Heart left ventricle (tissue), 13 donors: Measurements from ENCODE around the gene EHD2.

Source experiments
- CTCF ChIP-seq, 12 donors: fragments of 200-600 bp; sonication (generic) in 4 of 12; IDR thresholded peaks; one replicate each; pipeline versions ENCODE4 v1.5.0 to v1.8.0; 2018 to 2022; ENCODE audit warnings: antibody characterized with exemption in 12 of 12, mild to moderate bottlenecking in 5 of 12
- POLR2A ChIP-seq, 2 donors: fragments of 450-650 bp; IDR thresholded peaks; one replicate each; pipeline ENCODE4 v1.6.1; 2017; ENCODE audit warnings: antibody characterized with exemption in 2 of 2, mild to moderate bottlenecking in 2 of 2, moderate library complexity in 2 of 2
- donor health status: ischemic (EF 13 %, LVEDD 7.1; RV severe dilation, severe dysfunction).
- donor health status: DM: no; HTN: yes; CAD: no.
- donor health status: DM: no; HTN: no; CAD: no.
- donor health status: ischemic (EF 25% LVEDD 6.9; RV normal size, moderate dysfunction).
- donor health status: ischemic (EF 25% LVEDD 5.7; RV mildly dilated, moderate dysfunction).
- donor health status: ischemic (EF 35%, LVEDD 5.7; RV mildly dilated, moderate dysfunction).
- donor health status: nonischemic (EF 11% LVEDD 7.7; RV severe dilation, severe dysfunction).
- donor health status: DM: yes; HTN: yes; CAD: no.
- donor health status: PGD.
- donor health status: ischemic (EF 29% LVEDD 5.4; RV normal size, mild dysfunction).
- donor health status: nonischemic (EF 23%, LVEDD 6.1; RV moderate dilation, normal function).

- TF ChIP-seq CTCF (IDR thresholded peaks at IDR 0.05) (no peak), POLR2A (IDR thresholded peaks at IDR 0.05) (no peak)
These were observed 49.7 kb upstream of the EHD2 start for GRCh38 chr19:47663435-47663910.
